Sigmoid colon (tissue), 4 donors: ENCODE results near the gene BAHD1.

Source experiments
- CTCF ChIP-seq, 4 experiments: fragments of 450-650 bp in 3 of 4; fragments of 200-600 bp in 1 of 4; IDR thresholded peaks; one replicate each; pipeline ENCODE4 v1.5.1; 2016 to 2019; ENCODE audit warnings: antibody characterized with exemption in 4 of 4, mild to moderate bottlenecking in 3 of 4, moderate library complexity in 2 of 4
- POLR2A ChIP-seq, 2 donors: fragments of 450-650 bp; IDR thresholded peaks; one replicate each; pipeline ENCODE4 v1.6.1; 2016; ENCODE audit warnings: antibody characterized with exemption in 2 of 2, mild to moderate bottlenecking in 2 of 2, moderate library complexity in 2 of 2
- POLR2AphosphoS5 ChIP-seq, 4 donors: sonication (generic); formaldehyde crosslinking; IDR thresholded peaks; one replicate each; pipeline ENCODE4 v1.6.1; 2017; ENCODE audit warnings: antibody characterized with exemption in 4 of 4

GRCh38 chr15:40413036-40413435 lies 27.7 kb upstream of the BAHD1 start:
- TF ChIP-seq POLR2A (IDR thresholded peaks at IDR 0.05) = no peak
- TF ChIP-seq CTCF (IDR thresholded peaks at IDR 0.05) = no peak
- no peak for TF ChIP-seq POLR2AphosphoS5 (IDR thresholded peaks at IDR 0.05)
